HCT116 (cell line): ENCODE data around the gene KCNK10.

Experiments used
- ATF3 ChIP-seq: IDR thresholded peaks from 2 replicates; pipeline ENCODE4 v1.6.1; 2012
- EZH2 ChIP-seq: fragments of 200-600 bp; sonication (generic); IDR thresholded peaks from 2 replicates; pipeline ENCODE4 v1.6.1; 2017; ENCODE audit warnings: antibody characterized with exemption, mixed run types
- POLR2A ChIP-seq: IDR thresholded peaks from 2 replicates; pipeline ENCODE4 v1.7.0; 2011; ENCODE audit warnings: borderline replicate concordance; ENCODE audit not compliant: insufficient read depth, insufficient read length; ENCODE audit errors: extremely low read depth
- POLR2AphosphoS5 ChIP-seq: IDR thresholded peaks from 2 replicates; pipeline ENCODE4 v1.6.1; 2011; ENCODE audit warnings: mild to moderate bottlenecking, low read depth, low read length, moderate library complexity
- REST ChIP-seq: IDR thresholded peaks from 2 replicates; pipeline ENCODE4 v1.6.1; 2012; ENCODE audit warnings: low read depth
- SIN3A ChIP-seq: IDR thresholded peaks from 2 replicates; pipeline ENCODE4 v1.6.1; 2012; ENCODE audit warnings: low read depth
- ZBTB33 ChIP-seq: IDR thresholded peaks from 2 replicates; pipeline ENCODE4 v1.6.1; 2011; ENCODE audit warnings: mild to moderate bottlenecking, low read length, moderate library complexity; ENCODE audit not compliant: insufficient replicate concordance; ENCODE audit errors: extremely low read depth
- ZNF274 ChIP-seq: fragments of 200-500 bp; sonication (Bioruptor generic); IDR thresholded peaks from 2 replicates; pipeline ENCODE4 v1.6.1; 2014; ENCODE audit warnings: mild to moderate bottlenecking, low read depth, low read length, inconsistent platforms
- TF ChIP-seq, protein P1 (sequence below), 3 experiments: fragments of 200-600 bp in 1 of 3; sonication (generic) in 1 of 3; IDR thresholded peaks in 2 of 3; conservative IDR thresholded peaks in 1 of 3; 2 replicates each; pipeline ENCODE4 v1.5.1; 2012 to 2017; ENCODE audit warnings: low read depth in 2 of 3, low read length in 2 of 3, antibody characterized with exemption in 1 of 3, borderline replicate concordance in 1 of 3, control low read depth in 1 of 3, mild to moderate bottlenecking in 1 of 3, mixed read lengths in 1 of 3, mixed run types in 1 of 3, moderate library complexity in 1 of 3; ENCODE audit not compliant: insufficient read depth in 1 of 3
- TF ChIP-seq, protein P2 (sequence below): IDR thresholded peaks from 2 replicates; pipeline ENCODE4 v1.6.1; 2012

GRCh38 chr14:88203291-88203690 lies 119.8 kb downstream of the KCNK10 start:
- TF ChIP-seq, protein P1, sequence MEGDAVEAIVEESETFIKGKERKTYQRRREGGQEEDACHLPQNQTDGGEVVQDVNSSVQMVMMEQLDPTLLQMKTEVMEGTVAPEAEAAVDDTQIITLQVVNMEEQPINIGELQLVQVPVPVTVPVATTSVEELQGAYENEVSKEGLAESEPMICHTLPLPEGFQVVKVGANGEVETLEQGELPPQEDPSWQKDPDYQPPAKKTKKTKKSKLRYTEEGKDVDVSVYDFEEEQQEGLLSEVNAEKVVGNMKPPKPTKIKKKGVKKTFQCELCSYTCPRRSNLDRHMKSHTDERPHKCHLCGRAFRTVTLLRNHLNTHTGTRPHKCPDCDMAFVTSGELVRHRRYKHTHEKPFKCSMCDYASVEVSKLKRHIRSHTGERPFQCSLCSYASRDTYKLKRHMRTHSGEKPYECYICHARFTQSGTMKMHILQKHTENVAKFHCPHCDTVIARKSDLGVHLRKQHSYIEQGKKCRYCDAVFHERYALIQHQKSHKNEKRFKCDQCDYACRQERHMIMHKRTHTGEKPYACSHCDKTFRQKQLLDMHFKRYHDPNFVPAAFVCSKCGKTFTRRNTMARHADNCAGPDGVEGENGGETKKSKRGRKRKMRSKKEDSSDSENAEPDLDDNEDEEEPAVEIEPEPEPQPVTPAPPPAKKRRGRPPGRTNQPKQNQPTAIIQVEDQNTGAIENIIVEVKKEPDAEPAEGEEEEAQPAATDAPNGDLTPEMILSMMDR (IDR thresholded peaks at IDR 0.05 in 2 of 3, conservative IDR thresholded peaks at IDR 0.05 in 1 of 3; ENCODE audit: borderline replicate concordance in 1 of 3, insufficient read depth in 1 of 3, low read depth in 2 of 3, low read length in 2 of 3): no peak
- no peak for TF ChIP-seq ZBTB33
- no peak for TF ChIP-seq POLR2A
- no peak for TF ChIP-seq ZNF274
- no peak for TF ChIP-seq POLR2AphosphoS5
- TF ChIP-seq REST: no peak
- TF ChIP-seq SIN3A: no peak
- no peak for TF ChIP-seq ATF3
- TF ChIP-seq, protein P2, sequence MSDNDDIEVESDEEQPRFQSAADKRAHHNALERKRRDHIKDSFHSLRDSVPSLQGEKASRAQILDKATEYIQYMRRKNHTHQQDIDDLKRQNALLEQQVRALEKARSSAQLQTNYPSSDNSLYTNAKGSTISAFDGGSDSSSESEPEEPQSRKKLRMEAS: no peak
- TF ChIP-seq EZH2: no peak
